HepG2 (cell line): Measurements from ENCODE around the gene KISS1R. TPM values are rescaled to one million over a fixed set of nuclear protein-coding genes. Genes with fewer than 3 reads are reported as not detected.

Experiments used
- ADNP ChIP-seq: sonication (generic); formaldehyde crosslinking; IDR thresholded peaks from 2 replicates; pipeline ENCODE4 v1.4.0; 2020; ENCODE audit warnings: missing genetic modification reagents
- EZH2 ChIP-seq: conservative IDR thresholded peaks from 2 replicates; pipeline ENCODE4 v1.6.1; 2012; ENCODE audit warnings: mild to moderate bottlenecking, low read depth, low read length, moderate library complexity
- FOXM1 ChIP-seq: sonication (generic); formaldehyde crosslinking; IDR thresholded peaks from 2 replicates; pipeline ENCODE4 v1.5.0; 2020; ENCODE audit warnings: missing genetic modification reagents
- GTF2F1 ChIP-seq: fragments of 150-350 bp; IDR thresholded peaks from 2 replicates; pipeline ENCODE4 v1.6.1; 2014; ENCODE audit warnings: low read length
- PAX8 ChIP-seq: sonication (generic); formaldehyde crosslinking; IDR thresholded peaks from 2 replicates; pipeline ENCODE4 v1.8.0; 2022; ENCODE audit warnings: mild to moderate bottlenecking, missing genetic modification reagents, borderline replicate concordance
- REXO4 ChIP-seq: sonication (generic); formaldehyde crosslinking; IDR thresholded peaks from 2 replicates; pipeline ENCODE4 v1.8.0; 2022; ENCODE audit warnings: missing genetic modification reagents, mild to moderate bottlenecking, borderline replicate concordance
- SMARCC2 ChIP-seq: fragments of 450-650 bp; IDR thresholded peaks from 2 replicates; pipeline ENCODE4 v1.6.1; 2017; ENCODE audit warnings: antibody characterized with exemption, mild to moderate bottlenecking
- SP5 ChIP-seq: IDR thresholded peaks from 2 replicates; pipeline ENCODE4 v1.6.1; 2016; ENCODE audit warnings: low read depth, borderline replicate concordance
- STAG1 ChIP-seq: sonication (generic); formaldehyde crosslinking; IDR thresholded peaks from 2 replicates; pipeline ENCODE4 v1.4.0; 2020; ENCODE audit warnings: missing genetic modification reagents
- ZNF224 ChIP-seq: sonication (generic); formaldehyde crosslinking; IDR thresholded peaks from 2 replicates; pipeline ENCODE4 v1.5.0; 2020; ENCODE audit warnings: mild to moderate bottlenecking, missing genetic modification reagents
- ZNF317 ChIP-seq: sonication (generic); formaldehyde crosslinking; IDR thresholded peaks from 2 replicates; pipeline ENCODE4 v1.5.0; 2020; ENCODE audit warnings: mild to moderate bottlenecking, missing genetic modification reagents
- ZNF644 ChIP-seq: IDR thresholded peaks from 2 replicates; pipeline ENCODE4 v1.6.1; 2016; ENCODE audit warnings: low read depth
- ZNF790 ChIP-seq: sonication (generic); formaldehyde crosslinking; IDR thresholded peaks from 2 replicates; pipeline ENCODE4 v1.8.0; 2022; ENCODE audit warnings: missing genetic modification reagents, mild to moderate bottlenecking, borderline replicate concordance
- ZSCAN9 ChIP-seq: IDR thresholded peaks from 2 replicates; pipeline ENCODE4 v1.6.1; 2016; ENCODE audit warnings: borderline replicate concordance
- ZZZ3 ChIP-seq: sonication (generic); formaldehyde crosslinking; IDR thresholded peaks from 2 replicates; pipeline ENCODE4 v1.4.0; 2020; ENCODE audit warnings: missing genetic modification reagents, mild to moderate bottlenecking, borderline replicate concordance
- polyA plus RNA-seq, 8 experiments: library from polyadenylated mRNA; depleted of rRNA in 3 of 8; stranded (reverse) in 7 of 8; unstranded in 1 of 8; fragments of >200 nt; fragmentation: Illumina TruSeq in 4 of 8; extraction: Trizol in 4 of 8; gene quantifications; 2 replicates each; pipeline versions ENCODE4 v1.2.1 to v1.2.3, GENCODE V29; 2011 to 2016; ENCODE audit warnings: low read depth in 4 of 8, missing spikeins in 1 of 8, mixed read lengths in 1 of 8; ENCODE audit not compliant: insufficient read depth in 1 of 8
- total RNA-seq, 5 experiments: library from RNA; depleted of rRNA; stranded (reverse); fragments of >200 nt; fragmentation: Illumina TruSeq; extraction: Trizol; gene quantifications; 2 replicates each; pipeline ENCODE4 v1.2.3, GENCODE V29; 2016; ENCODE audit warnings: low read depth in 1 of 5
- TF ChIP-seq, protein P1 (sequence below): sonication (generic); formaldehyde crosslinking; IDR thresholded peaks from 2 replicates; pipeline ENCODE4 v1.8.1; 2022; ENCODE audit warnings: low read depth, mild to moderate bottlenecking, missing genetic modification reagents
- TF ChIP-seq, protein P2 (sequence below): sonication (generic); formaldehyde crosslinking; IDR thresholded peaks from 2 replicates; pipeline ENCODE4 v1.9.0; 2021; ENCODE audit warnings: missing genetic modification reagents, borderline replicate concordance
- TF ChIP-seq, protein P3 (sequence below): sonication (generic); formaldehyde crosslinking; IDR thresholded peaks from 2 replicates; pipeline ENCODE4 v1.8.0; 2022; ENCODE audit warnings: mild to moderate bottlenecking, missing genetic modification reagents, moderate library complexity
- TF ChIP-seq, protein P4 (sequence below): IDR thresholded peaks from 2 replicates; pipeline ENCODE4 v1.6.1; 2016; ENCODE audit warnings: low read depth, control low read depth
- TF ChIP-seq, protein P5 (sequence below): sonication (generic); formaldehyde crosslinking; IDR thresholded peaks from 2 replicates; pipeline ENCODE4 v1.8.0; 2022; ENCODE audit warnings: missing genetic modification reagents, low read depth, mild to moderate bottlenecking, borderline replicate concordance
- TF ChIP-seq, protein P6 (sequence below): sonication (generic); formaldehyde crosslinking; IDR thresholded peaks from 2 replicates; pipeline ENCODE4 v1.4.0; 2020; ENCODE audit warnings: mild to moderate bottlenecking, missing genetic modification reagents

KISS1R gene
- total and polyA plus RNA-seq, 2 of the 13 experiments (the other 11 are each of a cell fraction or from before 2014, with no cell fraction given), result 1.1 to 10.2 TPM

DNA sequence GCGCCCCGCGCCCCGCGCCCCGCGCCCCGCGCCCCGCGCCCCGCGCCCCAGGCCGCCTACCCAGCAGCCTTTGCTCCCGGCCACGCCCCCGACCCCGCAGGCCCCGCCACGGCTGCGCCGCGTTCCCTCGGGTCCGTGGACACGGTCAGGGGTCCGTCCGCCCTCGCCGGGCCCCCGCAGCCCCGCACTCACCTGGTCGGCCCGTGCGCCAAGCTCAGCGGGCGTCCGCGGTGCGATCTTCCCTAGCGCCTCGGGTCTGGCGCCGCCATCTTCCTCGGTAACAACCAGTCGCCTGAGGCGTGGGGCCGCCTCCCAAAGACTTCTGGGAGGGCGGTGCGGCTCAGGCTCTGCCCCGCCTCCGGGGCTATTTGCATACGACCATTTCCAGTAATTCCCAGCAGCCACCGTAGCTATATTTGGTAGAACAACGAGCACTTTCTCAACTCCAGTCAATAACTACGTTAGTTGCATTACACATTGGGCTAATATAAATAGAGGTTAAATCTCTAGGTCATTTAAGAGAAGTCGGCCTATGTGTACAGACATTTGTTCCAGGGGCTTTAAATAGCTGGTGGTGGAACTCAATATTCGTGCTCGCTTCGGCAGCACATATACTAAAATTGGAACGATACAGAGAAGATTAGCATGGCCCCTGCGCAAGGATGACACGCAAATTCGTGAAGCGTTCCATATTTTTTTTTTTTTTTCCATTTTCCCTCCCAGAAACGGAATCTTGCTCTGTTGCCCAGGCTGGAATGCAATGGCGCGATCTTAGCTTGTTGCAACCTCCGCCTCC lies 24.0 kb upstream of the KISS1R start, which contains the start of the genes MED16 and RNU6-9 (continued):
- TF ChIP-seq, protein P1, sequence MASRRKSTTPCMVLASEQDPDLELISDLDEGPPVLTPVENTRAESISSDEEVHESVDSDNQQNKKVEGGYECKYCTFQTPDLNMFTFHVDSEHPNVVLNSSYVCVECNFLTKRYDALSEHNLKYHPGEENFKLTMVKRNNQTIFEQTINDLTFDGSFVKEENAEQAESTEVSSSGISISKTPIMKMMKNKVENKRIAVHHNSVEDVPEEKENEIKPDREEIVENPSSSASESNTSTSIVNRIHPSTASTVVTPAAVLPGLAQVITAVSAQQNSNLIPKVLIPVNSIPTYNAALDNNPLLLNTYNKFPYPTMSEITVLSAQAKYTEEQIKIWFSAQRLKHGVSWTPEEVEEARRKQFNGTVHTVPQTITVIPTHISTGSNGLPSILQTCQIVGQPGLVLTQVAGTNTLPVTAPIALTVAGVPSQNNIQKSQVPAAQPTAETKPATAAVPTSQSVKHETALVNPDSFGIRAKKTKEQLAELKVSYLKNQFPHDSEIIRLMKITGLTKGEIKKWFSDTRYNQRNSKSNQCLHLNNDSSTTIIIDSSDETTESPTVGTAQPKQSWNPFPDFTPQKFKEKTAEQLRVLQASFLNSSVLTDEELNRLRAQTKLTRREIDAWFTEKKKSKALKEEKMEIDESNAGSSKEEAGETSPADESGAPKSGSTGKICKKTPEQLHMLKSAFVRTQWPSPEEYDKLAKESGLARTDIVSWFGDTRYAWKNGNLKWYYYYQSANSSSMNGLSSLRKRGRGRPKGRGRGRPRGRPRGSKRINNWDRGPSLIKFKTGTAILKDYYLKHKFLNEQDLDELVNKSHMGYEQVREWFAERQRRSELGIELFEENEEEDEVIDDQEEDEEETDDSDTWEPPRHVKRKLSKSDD, result no peak
- TF ChIP-seq SMARCC2, result no peak
- no peak for TF ChIP-seq ADNP (CRISPR knock-in tag)
- TF ChIP-seq, protein P2, sequence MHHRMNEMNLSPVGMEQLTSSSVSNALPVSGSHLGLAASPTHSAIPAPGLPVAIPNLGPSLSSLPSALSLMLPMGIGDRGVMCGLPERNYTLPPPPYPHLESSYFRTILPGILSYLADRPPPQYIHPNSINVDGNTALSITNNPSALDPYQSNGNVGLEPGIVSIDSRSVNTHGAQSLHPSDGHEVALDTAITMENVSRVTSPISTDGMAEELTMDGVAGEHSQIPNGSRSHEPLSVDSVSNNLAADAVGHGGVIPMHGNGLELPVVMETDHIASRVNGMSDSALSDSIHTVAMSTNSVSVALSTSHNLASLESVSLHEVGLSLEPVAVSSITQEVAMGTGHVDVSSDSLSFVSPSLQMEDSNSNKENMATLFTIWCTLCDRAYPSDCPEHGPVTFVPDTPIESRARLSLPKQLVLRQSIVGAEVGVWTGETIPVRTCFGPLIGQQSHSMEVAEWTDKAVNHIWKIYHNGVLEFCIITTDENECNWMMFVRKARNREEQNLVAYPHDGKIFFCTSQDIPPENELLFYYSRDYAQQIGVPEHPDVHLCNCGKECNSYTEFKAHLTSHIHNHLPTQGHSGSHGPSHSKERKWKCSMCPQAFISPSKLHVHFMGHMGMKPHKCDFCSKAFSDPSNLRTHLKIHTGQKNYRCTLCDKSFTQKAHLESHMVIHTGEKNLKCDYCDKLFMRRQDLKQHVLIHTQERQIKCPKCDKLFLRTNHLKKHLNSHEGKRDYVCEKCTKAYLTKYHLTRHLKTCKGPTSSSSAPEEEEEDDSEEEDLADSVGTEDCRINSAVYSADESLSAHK (CRISPR knock-in tag), result no peak
- TF ChIP-seq ZNF317, result no peak
- TF ChIP-seq SP5 (CRISPR knock-in tag), result 0 out of 2 replicates have a peak, but pooled peaks have one; percentile 18
- TF ChIP-seq, protein P3, sequence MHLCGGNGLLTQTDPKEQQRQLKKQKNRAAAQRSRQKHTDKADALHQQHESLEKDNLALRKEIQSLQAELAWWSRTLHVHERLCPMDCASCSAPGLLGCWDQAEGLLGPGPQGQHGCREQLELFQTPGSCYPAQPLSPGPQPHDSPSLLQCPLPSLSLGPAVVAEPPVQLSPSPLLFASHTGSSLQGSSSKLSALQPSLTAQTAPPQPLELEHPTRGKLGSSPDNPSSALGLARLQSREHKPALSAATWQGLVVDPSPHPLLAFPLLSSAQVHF (CRISPR knock-in tag), result no peak
- TF ChIP-seq ZNF224 (CRISPR knock-in tag), result no peak
- TF ChIP-seq, protein P4, sequence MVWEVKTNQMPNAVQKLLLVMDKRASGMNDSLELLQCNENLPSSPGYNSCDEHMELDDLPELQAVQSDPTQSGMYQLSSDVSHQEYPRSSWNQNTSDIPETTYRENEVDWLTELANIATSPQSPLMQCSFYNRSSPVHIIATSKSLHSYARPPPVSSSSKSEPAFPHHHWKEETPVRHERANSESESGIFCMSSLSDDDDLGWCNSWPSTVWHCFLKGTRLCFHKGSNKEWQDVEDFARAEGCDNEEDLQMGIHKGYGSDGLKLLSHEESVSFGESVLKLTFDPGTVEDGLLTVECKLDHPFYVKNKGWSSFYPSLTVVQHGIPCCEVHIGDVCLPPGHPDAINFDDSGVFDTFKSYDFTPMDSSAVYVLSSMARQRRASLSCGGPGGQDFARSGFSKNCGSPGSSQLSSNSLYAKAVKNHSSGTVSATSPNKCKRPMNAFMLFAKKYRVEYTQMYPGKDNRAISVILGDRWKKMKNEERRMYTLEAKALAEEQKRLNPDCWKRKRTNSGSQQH (CRISPR knock-in tag), result peak; percentile 73; the same call in 1 of the 2 replicates
- no peak for TF ChIP-seq ZSCAN9 (CRISPR knock-in tag)
- no peak for TF ChIP-seq EZH2
- TF ChIP-seq FOXM1, result no peak
- TF ChIP-seq ZNF790 (CRISPR knock-in tag), result peak; percentile 78; the same call in 1 of the 2 replicates
- TF ChIP-seq PAX8 (CRISPR knock-in tag), result no peak
- TF ChIP-seq ZNF644 (CRISPR knock-in tag), result no peak
- no peak for TF ChIP-seq REXO4 (CRISPR knock-in tag)
- TF ChIP-seq STAG1, result no peak
- TF ChIP-seq ZZZ3, result no peak
- TF ChIP-seq GTF2F1, result no peak
- TF ChIP-seq, protein P5, sequence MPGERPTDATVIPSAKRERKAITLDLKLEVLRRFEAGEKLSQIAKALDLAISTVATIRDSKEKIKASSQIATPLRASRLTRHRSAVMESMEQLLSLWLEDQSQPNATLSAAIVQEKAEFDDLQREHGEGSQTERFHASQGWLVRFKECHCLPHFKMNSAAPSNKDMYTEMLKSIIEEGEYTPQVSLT (CRISPR knock-in tag), result no peak
- TF ChIP-seq, protein P6, sequence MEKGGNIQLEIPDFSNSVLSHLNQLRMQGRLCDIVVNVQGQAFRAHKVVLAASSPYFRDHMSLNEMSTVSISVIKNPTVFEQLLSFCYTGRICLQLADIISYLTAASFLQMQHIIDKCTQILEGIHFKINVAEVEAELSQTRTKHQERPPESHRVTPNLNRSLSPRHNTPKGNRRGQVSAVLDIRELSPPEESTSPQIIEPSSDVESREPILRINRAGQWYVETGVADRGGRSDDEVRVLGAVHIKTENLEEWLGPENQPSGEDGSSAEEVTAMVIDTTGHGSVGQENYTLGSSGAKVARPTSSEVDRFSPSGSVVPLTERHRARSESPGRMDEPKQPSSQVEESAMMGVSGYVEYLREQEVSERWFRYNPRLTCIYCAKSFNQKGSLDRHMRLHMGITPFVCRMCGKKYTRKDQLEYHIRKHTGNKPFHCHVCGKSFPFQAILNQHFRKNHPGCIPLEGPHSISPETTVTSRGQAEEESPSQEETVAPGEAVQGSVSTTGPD (CRISPR knock-in tag), result no peak
